Keratinocyte (primary cell): Measurements from ENCODE around the gene ABCC8. TPM values are rescaled to one million over a fixed set of nuclear protein-coding genes. Genes with fewer than 3 reads are reported as not detected.

ENCODE experiments used
- DNase-seq: peaks from one replicate; pipeline ENCODE4 v3.0.0-alpha.2; 2011; ENCODE audit warnings: low read depth, missing footprints, low spot score
- FAIRE-seq: peaks from 2 replicates; lab custom pipeline; 2011; peaks lifted over from hg19 to GRCh38; lab: Jason Lieb, UNC
- H2AFZ ChIP-seq: 2 replicates; pipeline ENCODE4 v1.6.0; 2012; ENCODE audit warnings: low read length, control low read depth, inconsistent platforms; ENCODE audit not compliant: control insufficient read depth
- H3K27ac ChIP-seq: 2 replicates; pipeline ENCODE4 v1.5.1; 2011; ENCODE audit warnings: low read length; ENCODE audit not compliant: control insufficient read depth, insufficient read depth
- H3K27me3 ChIP-seq: 3 replicates; pipeline ENCODE4 v1.6.0; 2011; ENCODE audit warnings: low read length; ENCODE audit not compliant: control insufficient read depth, insufficient read depth; ENCODE audit errors: extremely low read depth
- H3K36me3 ChIP-seq, 2 experiments: 2 replicates in 1 of 2; 3 replicates in 1 of 2; pipeline ENCODE4 v1.5.1; 2011; ENCODE audit warnings: low read length in 2 of 2, mild to moderate bottlenecking in 1 of 2; ENCODE audit not compliant: control insufficient read depth in 2 of 2, insufficient read depth in 2 of 2; ENCODE audit errors: extremely low read depth in 1 of 2
- H3K4me1 ChIP-seq: 3 replicates; pipeline ENCODE4 v1.5.1; 2011; ENCODE audit warnings: low read length; ENCODE audit not compliant: control insufficient read depth, insufficient read depth; ENCODE audit errors: extremely low read depth
- H3K4me2 ChIP-seq: 3 replicates; pipeline ENCODE4 v1.6.0; 2011; ENCODE audit warnings: low read depth, low read length; ENCODE audit not compliant: control insufficient read depth, insufficient read depth; ENCODE audit errors: extremely low read depth
- H3K4me3 ChIP-seq, 3 experiments: fragments of 200-600 bp in 1 of 3; sonication (generic) in 1 of 3; 2 replicates in 2 of 3; 3 replicates in 1 of 3; pipeline ENCODE4 v1.5.1; 2011 to 2016; ENCODE audit warnings: low read length in 3 of 3, mild to moderate bottlenecking in 3 of 3, control low read depth in 2 of 3, inconsistent platforms in 1 of 3, low read depth in 1 of 3, mixed read lengths in 1 of 3, mixed run types in 1 of 3, moderate library complexity in 1 of 3; ENCODE audit not compliant: control insufficient read depth in 2 of 3, insufficient read depth in 2 of 3; ENCODE audit errors: extremely low read depth in 1 of 3
- H3K79me2 ChIP-seq: 2 replicates; pipeline ENCODE4 v1.6.0; 2012; ENCODE audit warnings: low read length; ENCODE audit not compliant: control insufficient read depth, insufficient read depth
- H3K9ac ChIP-seq: 3 replicates; pipeline ENCODE4 v1.6.0; 2011; ENCODE audit warnings: low read length; ENCODE audit not compliant: control insufficient read depth, insufficient read depth; ENCODE audit errors: extremely low read depth
- H3K9me1 ChIP-seq: 3 replicates; pipeline ENCODE4 v1.6.0; 2011; ENCODE audit warnings: low read length; ENCODE audit not compliant: control insufficient read depth, insufficient read depth; ENCODE audit errors: extremely low read depth
- H3K9me3 ChIP-seq: 2 replicates; pipeline ENCODE4 v1.5.1; 2012; ENCODE audit warnings: low read depth, low read length; ENCODE audit not compliant: control insufficient read depth
- H4K20me1 ChIP-seq: 3 replicates; pipeline ENCODE4 v1.6.0; 2011; ENCODE audit warnings: low read length; ENCODE audit not compliant: control insufficient read depth, insufficient read depth; ENCODE audit errors: extremely low read depth
- CTCF ChIP-seq, 3 experiments: IDR thresholded peaks in 1 of 3; conservative IDR thresholded peaks in 1 of 3; optimal IDR thresholded peaks in 1 of 3; 2 replicates in 2 of 3; 3 replicates in 1 of 3; pipeline versions ENCODE3 to v1.5.1; 2011; ENCODE audit warnings: low read length in 3 of 3, mild to moderate bottlenecking in 3 of 3, moderate library complexity in 2 of 3, control low read depth in 1 of 3, inconsistent platforms in 1 of 3; ENCODE audit not compliant: insufficient read depth in 2 of 3; ENCODE audit errors: extremely low read depth in 1 of 3
- EZH2 ChIP-seq: IDR thresholded peaks from one replicate; pipeline ENCODE4 v1.6.1; 2012; ENCODE audit warnings: inconsistent platforms, mild to moderate bottlenecking, low read length, moderate library complexity
- dilution Hi-C: fragments of 300-500 bp; cut with MboI; formaldehyde crosslinking; loops from one replicate; pipeline ENCODE4 v1.7.0; 2020; ENCODE audit warnings: low sequenced_read_pairs; ENCODE audit not compliant: extremely low pct_ligation_motif_present
- polyA plus RNA-seq, 5 experiments: library from polyadenylated mRNA; depleted of rRNA in 3 of 5; stranded (reverse) in 3 of 5; stranded (forward) in 1 of 5; unstranded in 1 of 5; fragments of >200 nt; gene quantifications; 1 replicate in 1 of 5; 2 replicates in 3 of 5; 3 replicates in 1 of 5; pipeline versions ENCODE4 v1.2.1 to v1.2.3, GENCODE V29; 2011 to 2012; ENCODE audit warnings: missing spikeins in 2 of 5, low read depth in 1 of 5, low replicate concordance in 1 of 5

Gene ABCC8
- polyA plus RNA-seq, 1 donor (not counting 4 experiments of a cell fraction or from before 2014, with no cell fraction given) = not detected

GRCh38 chr11:17519061-17519885 lies 42.6 kb upstream of the ABCC8 start:
- no peak for DNase-seq
- Histone ChIP-seq H3K4me3 (no peak overlapping the region), H3K79me2 (no peaks in the 10 kb centered on the region), H3K36me3 (no peaks in the 10 kb centered on the region), H3K27ac (no peak overlapping the region), H3K9ac (no peak overlapping the region), H2AFZ (no peak overlapping the region), H3K9me1 (no peaks in the 10 kb centered on the region), H4K20me1 (no peaks in the 10 kb centered on the region), H3K4me2 (no peak overlapping the region), H3K4me1 (no peaks in the 10 kb centered on the region), H3K27me3 (peaks cover 6% of the 10 kb centered on the region), H3K9me3 (no peaks in the 10 kb centered on the region)
- FAIRE-seq = no peak
- no peak for TF ChIP-seq EZH2
- no peak for TF ChIP-seq CTCF (optimal IDR thresholded peaks at IDR 0.05 in 1 of 3, IDR thresholded peaks at IDR 0.05 in 1 of 3, conservative IDR thresholded peaks at IDR 0.05 in 1 of 3; ENCODE audit: extremely low read depth in 1 of 3, insufficient read depth in 2 of 3, low read length in 3 of 3)
- dilution Hi-C loops = no loop called here

DNA sequence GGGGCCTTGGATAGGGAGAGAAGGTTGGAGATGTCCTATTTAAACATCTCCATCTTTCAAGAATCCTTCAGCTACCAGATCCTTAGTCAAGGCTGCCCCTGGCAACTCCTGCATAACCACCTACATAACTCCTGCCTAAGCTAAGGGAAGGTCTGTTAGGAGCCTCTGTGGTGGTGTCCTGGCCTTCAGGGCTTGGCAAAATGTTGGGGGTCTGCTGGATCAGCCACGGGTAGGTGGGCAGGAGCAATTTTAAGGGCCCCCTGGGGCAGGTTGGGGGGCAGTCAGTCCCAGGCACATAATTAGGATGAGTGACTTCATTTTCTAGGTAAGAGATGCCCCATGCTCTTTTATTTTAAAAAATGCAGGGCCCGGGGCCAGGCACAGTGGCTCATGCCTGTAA lies 41.7 kb upstream of the ABCC8 start:
- Histone ChIP-seq H2AFZ (no peak overlapping the region), H3K36me3 (no peaks in the 10 kb centered on the region), H3K79me2 (no peaks in the 10 kb centered on the region), H3K9ac (no peak overlapping the region), H3K27ac (no peak overlapping the region), H3K4me3 (no peak overlapping the region), H3K9me1 (no peaks in the 10 kb centered on the region), H3K27me3 (peaks cover 6% of the 10 kb centered on the region), H3K4me2 (no peak overlapping the region), H3K9me3 (no peaks in the 10 kb centered on the region), H4K20me1 (no peaks in the 10 kb centered on the region), H3K4me1 (no peaks in the 10 kb centered on the region)
- no peak for FAIRE-seq
- no peak for DNase-seq
- TF ChIP-seq CTCF (optimal IDR thresholded peaks at IDR 0.05 in 1 of 3, IDR thresholded peaks at IDR 0.05 in 1 of 3, conservative IDR thresholded peaks at IDR 0.05 in 1 of 3; ENCODE audit: extremely low read depth in 1 of 3, insufficient read depth in 2 of 3, low read length in 3 of 3) (no peak), EZH2 (no peak)
- dilution Hi-C loops = no loop called here
